ENCODE results near the gene CLRN2. TPM values are rescaled to one million over a fixed set of nuclear protein-coding genes. Genes with fewer than 3 reads are reported as not detected.

CLRN2 gene
- total and polyA plus RNA-seq, 2 donors (not counting 3 experiments of a cell fraction or from before 2014, with no cell fraction given): not detected

- no peaks in the 10 kb centered on the region for H3K9me3 ChIP-seq (replicated peaks; ENCODE audit: control insufficient read depth, insufficient read depth, low read length)
- no peak overlapping the region for H2AFZ ChIP-seq (ENCODE audit: low read depth, low read length)
- CTCF ChIA-PET: no interaction called here
- no peaks in the 10 kb centered on the region for H3K79me2 ChIP-seq (ENCODE audit: control insufficient read depth, insufficient read depth, low read length)
- dilution Hi-C loops (cut with MboI; ENCODE audit: extremely low pct_ligation_motif_present, low sequenced_read_pairs): no loop called here
- H3K27ac ChIP-seq (ENCODE audit: insufficient read depth, low read depth, low read length): no peak overlapping the region
- H3K9ac ChIP-seq (replicated peaks; ENCODE audit: extremely low read depth, insufficient read depth, low read length): no peak overlapping the region
- no peaks in the 10 kb centered on the region for H3K9me1 ChIP-seq (replicated peaks; ENCODE audit: control insufficient read depth, extremely low read depth, insufficient read depth, low read length)
- no peak for TF ChIP-seq EZH2 (IDR thresholded peaks at IDR 0.05; ENCODE audit: borderline replicate concordance, low read depth, low read length, severe bottlenecking)
- TF ChIP-seq FOS (IDR thresholded peaks at IDR 0.05; ENCODE audit: borderline replicate concordance, insufficient read depth, low read length): no peak
- TF ChIP-seq MYC (IDR thresholded peaks at IDR 0.05; ENCODE audit: low read depth, low read length): no peak
- no peak for TF ChIP-seq MAX (IDR thresholded peaks at IDR 0.05; ENCODE audit: insufficient read depth, insufficient read length)
- no peak for TF ChIP-seq GATA2 (IDR thresholded peaks at IDR 0.05; ENCODE audit: insufficient read depth, insufficient read length, low read depth, low read length)
- TF ChIP-seq CTCF (IDR thresholded peaks at IDR 0.05; ENCODE audit: extremely low read depth in 1 of 2, insufficient read depth in 1 of 2, low read depth in 1 of 2, low read length in 2 of 2): no peak
- no peak for TF ChIP-seq POLR2A (IDR thresholded peaks at IDR 0.05; ENCODE audit: low read depth, low read length)
- TF ChIP-seq POLR2AphosphoS5 (IDR thresholded peaks at IDR 0.05; ENCODE audit: insufficient read depth, low read depth, low read length): no peak
- no peak for TF ChIP-seq JUN (IDR thresholded peaks at IDR 0.05; ENCODE audit: borderline replicate concordance, insufficient read depth, insufficient read length, low read depth)
- no peaks in the 10 kb centered on the region for H3K27me3 ChIP-seq (ENCODE audit: control insufficient read depth in 2 of 2, insufficient read depth in 2 of 2, low read length in 2 of 2)
- no peak for FAIRE-seq
- no peak overlapping the region for H3K4me3 ChIP-seq (replicated peaks in 1 of 3; ENCODE audit: insufficient read depth in 1 of 3, low read depth in 1 of 3, low read length in 3 of 3)
- H3K4me2 ChIP-seq (ENCODE audit: insufficient read depth, low read length): no peak overlapping the region
- BruUV-seq (replicated peaks): no TSS peak
- DNase-seq (ENCODE audit: low read depth, low spot score): no peak
- H3K36me3 ChIP-seq (ENCODE audit: control insufficient read depth in 2 of 2, extremely low read depth in 1 of 2, insufficient read depth in 2 of 2, low read length in 2 of 2): peaks cover 6 to 16% of the 10 kb centered on the region in 2 experiments
- intact Hi-C loops (cut with micrococcal nuclease): no loop called here
- no peaks in the 10 kb centered on the region for H3K4me1 ChIP-seq (ENCODE audit: control insufficient read depth, extremely low read depth, insufficient read depth, low read length)
- POLR2A ChIA-PET: no interaction called here
- no peaks in the 10 kb centered on the region for H4K20me1 ChIP-seq (replicated peaks; ENCODE audit: control insufficient read depth, extremely low read depth, insufficient read depth, low read length)
Measured at GRCh38 chr4:17500574-17500973, 14.4 kb upstream of the CLRN2 start.
